GM13977 (cell line): Measurements from ENCODE around the gene TARBP2.

Experiments used
- DNase-seq: peaks from one replicate; pipeline ENCODE4 v3.0.0; 2012; ENCODE audit warnings: low spot score
- CTCF ChIP-seq: IDR thresholded peaks from 2 replicates; pipeline ENCODE4 v1.5.1; 2012; ENCODE audit warnings: mild to moderate bottlenecking, control low read depth; ENCODE audit not compliant: insufficient read depth; ENCODE audit errors: extremely low read depth, missing control alignments
- in situ Hi-C: fragments of 300-500 bp; cut with MboI; formaldehyde crosslinking; loops from one replicate; pipeline ENCODE4 v1.12.0; 2022; ENCODE audit warnings: low sequenced_read_pairs, low pct_unique_long_range_greater_than_20kb, mixed read lengths, inconsistent platforms; ENCODE audit not compliant: unreplicated experiment

Gene TARBP2

GRCh38 chr12:53456654-53457366 is 44.3 kb upstream of the TARBP2 start:
- in situ Hi-C loops = no loop called here
- no peak for DNase-seq

GRCh38 chr12:53459097-53459496 is 42.0 kb upstream of the TARBP2 start:
- no peak for TF ChIP-seq CTCF
- in situ Hi-C loops = no loop called here

More at GRCh38 chr12:53456654-53457366, 44.3 kb upstream of the TARBP2 start:
- TF ChIP-seq CTCF = no peak

GRCh38 chr12:53461059-53461458 is 40.0 kb upstream of the TARBP2 start:
- no peak for DNase-seq
- no peak for TF ChIP-seq CTCF
- in situ Hi-C loops = no loop called here

More at GRCh38 chr12:53459097-53459496, 42.0 kb upstream of the TARBP2 start:
- DNase-seq = no peak

- DNase-seq = no peak
- TF ChIP-seq CTCF = no peak
- in situ Hi-C loops = no loop called here
Observed at GRCh38 chr12:53461591-53461990, 39.5 kb upstream of the TARBP2 start.

GRCh38 chr12:53462935-53463334 is 38.1 kb upstream of the TARBP2 start:
- no peak for DNase-seq
- in situ Hi-C loops = no loop called here
- no peak for TF ChIP-seq CTCF

GRCh38 chr12:53463802-53464560 is 37.1 kb upstream of the TARBP2 start:
- no peak for DNase-seq
- in situ Hi-C loops = no loop called here
- no peak for TF ChIP-seq CTCF
